ENCODE data around the gene MAP2K7.
A peak's percentile ranks its signal among the peaks of the same experiment; 100 is the strongest.
"Not testable (repeated sequence)": the region's sequence is repeated elsewhere in the genome, so short reads cannot be mapped to it uniquely, and the experiment has no call there.

The MAP2K7 gene

DNA sequence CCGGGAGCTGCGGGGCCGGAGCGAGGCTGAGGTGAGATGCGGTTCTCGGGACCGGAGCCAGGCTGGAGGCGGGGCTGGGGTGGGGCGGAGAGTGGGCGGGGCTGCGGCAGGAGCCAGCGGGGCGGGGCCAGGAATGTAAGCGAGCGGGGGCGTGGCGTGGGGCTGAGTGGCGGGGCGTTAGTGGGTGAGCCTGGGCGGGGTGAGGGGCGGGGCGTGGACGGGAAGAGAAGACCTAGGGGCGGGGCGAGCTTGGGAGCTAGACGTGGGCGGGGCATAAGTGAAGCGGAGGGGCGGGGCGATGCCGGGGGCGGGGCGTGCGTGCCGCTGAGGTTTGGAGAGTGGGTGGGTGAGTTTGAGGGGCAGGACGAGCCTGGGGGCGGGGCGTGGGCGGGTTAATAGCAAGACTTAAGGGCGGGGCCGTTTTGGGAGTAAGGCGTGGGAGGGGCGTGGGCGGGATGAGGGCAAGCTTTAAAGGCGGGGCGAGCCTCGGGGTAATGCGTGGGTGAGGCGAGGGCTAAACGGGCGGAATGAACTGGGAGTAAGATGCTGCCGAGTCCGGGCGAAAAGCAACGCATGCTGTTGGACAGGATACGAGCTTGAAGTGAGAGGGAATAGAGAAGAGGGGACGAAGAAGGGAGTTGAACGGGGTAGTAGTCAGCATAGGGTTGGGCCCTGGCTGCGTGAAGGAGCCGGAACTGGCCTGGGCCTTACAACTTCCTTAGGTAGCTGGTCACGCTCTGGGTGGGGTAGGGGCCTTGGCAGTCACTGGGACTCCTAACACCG, 17.0 kb downstream of the MAP2K7 start:
- peak; percentile 98 for DNase-seq (ENCODE audit: low read depth)

DNA sequence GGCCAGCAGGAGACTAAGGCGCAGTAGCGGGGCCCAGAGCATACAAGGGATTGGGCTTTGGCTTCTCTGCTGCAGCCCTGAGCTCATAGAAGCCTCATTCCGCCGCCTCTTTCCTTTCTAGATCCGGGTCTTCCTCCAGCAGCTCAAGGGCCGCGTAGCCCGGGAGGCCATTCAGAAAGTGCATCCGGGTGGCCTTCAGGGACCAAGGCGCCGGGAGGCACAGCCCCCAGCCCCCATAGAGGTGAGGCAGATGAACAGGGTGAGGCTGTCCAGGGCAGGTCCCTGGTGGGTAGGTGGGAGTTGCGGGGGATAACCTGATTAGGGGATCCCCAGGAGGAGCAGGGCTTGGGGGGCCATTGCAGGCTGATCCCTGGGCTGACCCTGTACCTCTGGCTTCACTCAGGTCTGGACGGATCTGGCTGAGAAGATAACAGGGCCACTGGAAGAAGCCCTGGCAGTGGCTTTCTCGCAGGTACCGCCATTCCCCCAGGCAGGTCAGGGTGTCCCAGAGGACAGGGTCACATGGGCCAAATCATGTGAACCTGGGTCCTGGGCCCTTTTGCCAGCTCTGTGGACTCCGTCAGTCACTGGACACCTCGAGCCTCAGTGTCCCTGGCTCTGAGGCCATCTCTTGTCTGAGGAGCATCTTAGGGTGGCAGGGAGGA, 17.8 kb downstream of the MAP2K7 start:
- no peak for DNase-seq (ENCODE audit: low read depth)

DNA sequence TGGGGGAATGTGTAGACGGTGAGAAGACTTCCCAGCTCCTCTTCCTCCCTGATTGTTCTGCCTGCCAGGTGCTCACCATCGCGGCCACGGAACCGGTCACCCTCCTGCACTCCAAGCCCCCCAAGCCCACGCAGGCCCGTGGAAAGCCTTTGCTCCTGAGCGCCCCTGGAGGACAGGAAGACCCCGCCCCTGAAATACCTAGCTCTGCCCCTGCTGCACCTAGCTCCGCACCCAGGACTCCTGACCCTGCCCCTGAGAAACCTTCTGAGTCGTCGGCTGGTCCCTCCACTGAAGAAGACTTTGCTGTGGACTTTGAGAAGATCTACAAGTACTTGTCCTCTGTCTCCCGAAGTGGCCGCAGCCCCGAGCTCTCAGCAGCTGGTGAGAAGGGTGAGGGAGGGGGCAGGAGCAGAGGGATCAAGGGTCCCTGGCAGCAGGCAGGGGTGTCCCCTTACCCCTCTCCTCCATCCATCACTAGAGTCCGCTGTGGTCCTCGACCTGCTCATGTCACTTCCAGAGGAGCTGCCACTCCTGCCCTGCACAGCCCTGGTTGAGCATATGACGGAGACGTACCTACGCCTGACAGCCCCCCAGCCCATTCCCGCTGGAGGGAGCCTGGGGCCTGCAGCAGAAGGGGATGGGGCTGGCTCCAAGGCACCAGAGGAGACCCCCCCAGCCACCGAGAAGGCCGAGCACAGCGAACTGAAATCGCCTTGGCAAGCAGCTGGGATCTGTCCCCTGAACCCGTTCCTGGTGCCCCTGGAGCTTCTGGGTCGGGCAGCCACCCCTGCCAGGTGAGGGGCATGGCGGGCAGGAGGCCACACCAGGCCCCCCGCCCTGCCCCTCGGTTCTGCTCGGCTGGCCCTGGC, 18.5 kb downstream of the MAP2K7 start:
- no peak for DNase-seq (ENCODE audit: low read depth)

- no peak for DNase-seq (ENCODE audit: low read depth)
These were observed 19.1 kb downstream of the MAP2K7 start for GRCh38 chr19:7922836-7923195.

- DNase-seq (ENCODE audit: low read depth), result no peak
These were observed 19.9 kb downstream of the MAP2K7 start for GRCh38 chr19:7923295-7924191.

GRCh38 chr19:7924241-7924640, 20.6 kb downstream of the MAP2K7 start:
- DNase-seq (ENCODE audit: low read depth), result no peak

GRCh38 chr19:7924651-7925170, 21.0 kb downstream of the MAP2K7 start:
- no peak for DNase-seq (ENCODE audit: low read depth)

DNA sequence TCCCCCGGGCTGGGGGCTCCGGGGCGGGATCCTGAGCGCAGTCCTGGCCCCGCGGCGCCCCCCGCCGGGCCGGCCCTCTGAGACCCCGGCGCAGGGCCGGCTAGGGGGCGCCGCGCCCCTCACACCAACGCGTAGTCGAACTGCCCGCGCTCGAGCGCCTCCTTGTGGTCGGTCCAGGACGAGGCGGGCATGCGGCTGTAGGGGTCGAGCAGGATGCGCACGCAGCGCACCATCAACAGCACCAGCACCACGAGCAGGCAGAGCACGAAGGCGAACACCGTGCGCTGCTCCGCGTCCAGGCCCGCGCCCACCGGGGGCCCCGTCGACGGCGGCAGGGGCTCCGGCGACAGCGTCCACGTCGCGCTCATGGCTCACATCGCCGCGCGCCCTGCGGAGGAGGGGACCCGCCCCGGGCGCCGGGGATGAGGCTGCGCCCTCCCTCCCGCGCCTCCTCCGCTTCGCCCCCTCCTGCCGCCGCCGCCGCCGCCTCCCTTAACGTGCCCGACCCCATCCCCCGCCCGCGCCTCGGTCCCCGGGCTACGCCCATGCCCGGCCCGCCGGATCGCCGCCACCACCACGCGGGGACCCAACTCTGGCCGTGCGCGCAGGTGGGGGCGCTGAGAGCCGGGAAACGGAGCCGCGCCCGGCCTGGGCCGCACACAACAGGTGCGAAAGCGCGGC, 21.6 kb downstream of the MAP2K7 start:
- DNase-seq (ENCODE audit: low read depth), result peak; percentile 71

DNA sequence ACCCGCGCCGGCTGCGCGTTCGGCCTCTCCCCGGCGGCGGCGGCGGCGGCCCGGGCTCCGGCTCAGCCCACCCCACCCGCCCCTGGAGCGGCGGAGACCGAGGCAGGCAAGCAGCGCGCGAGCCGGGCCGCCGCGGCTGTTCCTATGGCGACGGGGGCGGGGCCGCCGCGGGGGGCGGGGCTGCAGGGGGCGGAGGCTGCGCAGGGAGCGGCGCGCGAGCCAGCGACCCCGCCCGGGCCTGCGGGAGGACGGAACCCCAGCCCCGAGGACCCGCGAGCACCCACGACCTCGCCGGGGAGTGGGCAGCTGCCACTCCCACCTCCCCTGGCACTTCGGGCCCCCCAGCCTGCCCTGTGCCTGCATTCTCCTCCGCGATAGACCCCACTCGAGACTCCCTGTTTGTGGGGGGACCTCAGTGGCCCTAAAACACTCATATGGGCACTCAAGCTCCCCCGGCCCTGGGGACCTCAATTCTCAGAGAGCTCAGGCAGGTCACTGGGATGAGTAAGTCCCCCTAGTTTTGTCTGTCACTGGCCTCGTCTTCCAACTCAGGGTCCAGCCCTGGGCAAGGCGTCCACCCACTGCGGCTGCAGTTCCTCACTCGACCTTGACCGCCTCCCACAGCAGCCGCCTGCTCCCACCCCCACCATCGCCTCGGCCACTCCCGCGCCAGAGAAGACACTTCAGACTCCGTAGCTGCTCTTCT, 22.5 kb downstream of the MAP2K7 start, which contains the start of gene CTXN1:
Gene CTXN1, minus strand, starts transcription at position 115 of the 706 bp plus-strand sequence. CDS start 597 bp downstream, outside the sequence.
- peak; percentile 67 for DNase-seq (ENCODE audit: low read depth)

DNA sequence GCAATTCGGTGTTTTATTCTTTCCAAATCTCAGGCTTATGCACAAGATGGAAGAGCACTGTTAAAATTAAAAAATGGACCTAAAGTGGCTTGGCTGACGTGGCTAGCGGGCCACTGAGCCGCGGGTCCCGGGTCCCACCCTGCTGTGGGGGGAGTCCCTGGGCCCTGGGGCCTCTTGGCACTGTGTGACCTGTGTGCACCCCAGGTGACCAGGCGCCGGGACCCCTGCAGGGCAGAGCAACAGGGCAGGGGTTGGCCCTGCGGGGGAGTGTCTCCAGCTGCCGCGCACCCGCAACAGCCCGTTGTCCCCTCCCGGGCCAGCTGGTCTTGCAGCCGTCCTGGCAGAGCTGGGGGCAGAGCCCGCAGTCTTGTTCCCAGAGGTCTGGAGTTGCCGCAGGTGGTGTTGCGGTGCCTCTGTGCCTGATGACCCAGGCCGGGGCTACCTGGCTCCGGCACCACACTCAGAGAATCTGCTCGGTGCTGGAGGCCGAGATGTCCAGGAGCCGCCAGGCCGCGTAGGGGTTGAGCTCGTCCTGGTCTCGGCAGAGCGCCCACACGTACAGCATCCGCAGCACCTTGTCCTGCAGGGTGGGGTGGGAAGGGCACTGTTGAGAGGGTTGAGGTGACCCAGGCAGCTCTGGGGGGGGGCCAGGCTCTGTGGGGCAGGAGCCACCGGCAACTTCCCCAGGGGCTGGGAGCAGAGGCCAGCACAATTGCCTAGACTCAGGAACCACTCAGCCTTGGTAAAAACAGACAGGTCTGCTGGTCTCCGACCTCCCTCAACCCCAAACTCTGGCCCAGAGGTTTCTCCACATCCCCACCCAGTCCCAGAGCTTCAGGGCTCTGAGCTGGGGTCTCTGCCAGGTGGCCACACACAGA, 23.3 kb downstream of the MAP2K7 start:
- DNase-seq (ENCODE audit: low read depth), result no peak

GRCh38 chr19:7927605-7928333, 24.1 kb downstream of the MAP2K7 start:
- no peak for DNase-seq (ENCODE audit: low read depth)

DNA sequence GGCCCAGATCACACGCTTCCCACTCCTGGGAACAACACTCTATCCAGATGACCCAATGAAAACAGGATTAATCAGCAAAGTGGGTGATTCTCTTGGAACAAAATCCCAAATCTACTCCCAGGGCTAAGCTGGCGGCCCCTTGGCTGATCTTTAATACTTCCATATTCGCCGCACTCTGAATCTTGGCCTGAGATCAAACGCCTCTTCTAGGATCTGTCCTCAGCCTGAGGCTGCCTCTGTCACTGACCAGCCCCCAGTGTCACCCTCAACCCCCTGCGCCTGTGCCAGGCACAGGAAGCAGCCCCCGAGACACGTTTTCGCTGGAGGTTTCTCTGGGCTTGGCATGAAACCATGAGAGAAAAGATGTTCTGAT, 24.6 kb downstream of the MAP2K7 start:
- no peak for DNase-seq (ENCODE audit: low read depth)

DNA sequence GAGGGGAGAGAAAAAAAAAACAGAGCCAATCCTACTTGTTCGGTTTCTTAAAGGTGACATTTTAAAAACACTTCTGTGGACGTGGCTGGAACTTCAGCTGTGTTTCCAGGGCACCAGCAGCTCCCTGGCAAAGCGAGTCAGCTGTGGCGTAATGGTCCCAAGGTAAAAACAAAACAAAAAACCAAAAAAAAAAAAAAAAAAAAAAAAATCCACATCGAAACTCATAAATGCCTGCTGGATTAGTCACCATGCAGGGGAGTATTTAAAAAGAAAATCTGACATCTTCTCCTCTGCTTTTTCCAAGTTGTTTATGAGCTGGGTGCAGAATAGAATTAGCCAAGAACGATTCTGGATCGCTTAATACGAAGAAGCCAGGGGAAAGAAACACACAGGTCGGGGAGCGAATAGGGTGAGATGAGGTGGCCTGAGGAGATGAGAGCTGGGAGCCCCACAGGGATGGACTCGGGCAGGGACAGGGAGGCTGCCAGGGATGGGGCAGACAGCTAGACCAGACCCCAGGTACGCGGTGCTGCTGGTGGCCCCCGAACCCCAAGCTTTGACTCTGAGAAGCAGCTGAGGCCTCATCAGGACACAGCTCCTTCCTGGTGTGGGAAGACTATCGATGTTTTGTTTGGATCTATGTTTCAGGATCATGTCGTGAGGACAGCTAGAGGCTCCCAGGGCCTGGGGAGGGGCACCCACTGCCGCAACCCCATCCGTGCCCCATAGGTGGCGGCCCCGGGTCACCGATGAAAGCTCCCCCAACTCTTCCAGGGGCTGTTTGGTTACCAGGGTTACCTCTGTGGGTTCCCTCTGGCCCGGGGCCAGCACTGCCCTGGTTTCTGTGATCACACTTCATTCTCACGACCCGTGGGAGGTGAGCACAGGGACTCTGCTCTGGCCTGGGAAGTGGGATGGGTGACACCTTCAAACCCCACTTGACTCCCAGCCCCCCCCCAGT, 25.3 kb downstream of the MAP2K7 start:
- peak; percentile 55 for DNase-seq (ENCODE audit: low read depth)

DNA sequence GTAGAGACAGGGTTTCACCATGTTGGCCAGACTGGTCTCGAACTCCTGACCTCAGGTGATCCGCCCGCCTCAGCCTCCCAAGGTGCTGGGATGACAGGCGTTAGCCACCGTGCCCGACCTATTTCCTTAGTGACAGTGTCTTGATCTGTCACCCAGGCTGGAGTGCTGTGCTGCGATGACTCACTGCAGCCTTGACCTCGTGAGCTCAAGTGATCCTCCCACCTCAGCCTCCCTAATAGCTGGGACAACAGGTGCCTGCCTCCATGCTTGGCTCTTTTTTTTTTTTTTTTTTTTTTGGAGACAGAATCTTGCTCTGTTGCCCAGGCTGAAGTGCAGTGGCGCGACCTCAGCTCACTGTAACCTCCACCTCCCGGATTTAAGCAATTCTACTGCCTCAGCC, 26.4 kb downstream of the MAP2K7 start:
- not testable (repeated sequence) for DNase-seq (ENCODE audit: low read depth)

GRCh38 chr19:7930765-7931164, 27.1 kb downstream of the MAP2K7 start:
- DNase-seq (ENCODE audit: low read depth), result no peak

GRCh38 chr19:7931221-7932061, 27.8 kb downstream of the MAP2K7 start:
- DNase-seq (ENCODE audit: low read depth), result no peak

All from stimulated activated CD8-positive, alpha-beta memory T cell treated with anti-CD3 and anti-CD28 coated beads, Interleukin-4, amount 100 ng/mL, for 24 hours (primary cell).